Measurements from ENCODE around the gene FYN. TPM values are rescaled to one million over a fixed set of nuclear protein-coding genes. Genes with fewer than 3 reads are reported as not detected.

FYN gene
- polyA plus RNA-seq, 3 donors = 88.4 to 149 (median 114) TPM

GRCh38 chr6:111614833-111615582 lies 258.2 kb downstream of the FYN start:
- peaks cover 0 to 13% of the 10 kb centered on the region in 2 donors for H3K9me3 ChIP-seq (replicated peaks in 1 of 2; ENCODE audit: control insufficient read depth in 1 of 2, insufficient read depth in 1 of 2, low read length in 2 of 2)
- Mint-ChIP-seq H3K27me3 (ENCODE audit: low read depth in 3 of 3) (peaks cover 0 to 2% (median 0%) of the 10 kb centered on the region in 3 donors), H3K9me3 (peaks cover 0 to 10% (median 7%) of the 10 kb centered on the region in 7 donors), H3K36me3 (no peaks in the 10 kb centered on the region), H3K27ac (peak overlapping the region in 1 of 7 donors; percentile 34), H3K4me1 (peaks cover 18% of the 10 kb centered on the region), H3K4me3 (no peak overlapping the region)
- H2AFZ ChIP-seq (ENCODE audit: insufficient read depth, low read depth, low read length, poor library complexity, severe bottlenecking) = no peak overlapping the region
- H3K27ac ChIP-seq (ENCODE audit: low read depth in 1 of 2, low read length in 2 of 2) = no peak overlapping the region
- H3K4me1 ChIP-seq (ENCODE audit: control insufficient read depth in 1 of 2, insufficient read depth in 2 of 2, low read length in 2 of 2) = peaks cover 0 to 7% of the 10 kb centered on the region in 2 donors
- no peak overlapping the region for H3K4me3 ChIP-seq (replicated peaks in 1 of 3; ENCODE audit: low read depth in 2 of 3, low read length in 3 of 3)
- no peaks in the 10 kb centered on the region for H3K36me3 ChIP-seq (replicated peaks in 1 of 2; ENCODE audit: control insufficient read depth in 1 of 2, insufficient read depth in 2 of 2, low read length in 2 of 2)
- no peak overlapping the region for H3K9ac ChIP-seq (ENCODE audit: insufficient read depth, low read length, poor library complexity, severe bottlenecking)
- no peak for TF ChIP-seq CTCF (IDR thresholded peaks at IDR 0.05)
- H3K79me2 ChIP-seq (ENCODE audit: insufficient read depth, low read length) = no peaks in the 10 kb centered on the region
- no peaks in the 10 kb centered on the region for H4K20me1 ChIP-seq (ENCODE audit: insufficient read depth, low read length)
- intact Hi-C loops (cut with micrococcal nuclease) = no loop called here
- no peaks in the 10 kb centered on the region for H3K27me3 ChIP-seq (ENCODE audit: control insufficient read depth in 2 of 2, insufficient read depth in 2 of 2, low read length in 2 of 2)
- H3K4me2 ChIP-seq (replicated peaks; ENCODE audit: extremely low read depth, low read length, poor library complexity, severe bottlenecking) = no peak overlapping the region
- 55% methylated on average over 10 of the region's 12 CpGs for whole genome bisulfite sequencing (ENCODE audit: insufficient coverage)
- no peak for DNase-seq

GRCh38 chr6:111612379-111612778 lies 260.9 kb downstream of the FYN start:
- no peak for DNase-seq
- H3K27me3 ChIP-seq (ENCODE audit: control insufficient read depth in 2 of 2, insufficient read depth in 2 of 2, low read length in 2 of 2) = no peaks in the 10 kb centered on the region
- Mint-ChIP-seq H3K27me3 (ENCODE audit: low read depth in 3 of 3) (peaks cover 0 to 2% (median 0%) of the 10 kb centered on the region in 3 donors), H3K4me1 (peaks cover 17% of the 10 kb centered on the region), H3K9me3 (peaks cover 0 to 10% (median 7%) of the 10 kb centered on the region in 7 donors), H3K36me3 (no peaks in the 10 kb centered on the region), H3K4me3 (no peak overlapping the region), H3K27ac (peak overlapping the region in 1 of 7 donors; percentile 7)
- H3K4me1 ChIP-seq (ENCODE audit: control insufficient read depth in 1 of 2, insufficient read depth in 2 of 2, low read length in 2 of 2) = peaks cover under 1 to 7% of the 10 kb centered on the region in 2 donors
- no peak overlapping the region for H3K4me3 ChIP-seq (replicated peaks in 1 of 3; ENCODE audit: low read depth in 2 of 3, low read length in 3 of 3)
- H3K79me2 ChIP-seq (ENCODE audit: insufficient read depth, low read length) = no peaks in the 10 kb centered on the region
- WGBS (ENCODE audit: insufficient coverage) = no CpG with 5 or more reads among the region's 3 CpGs
- no peak overlapping the region for H3K4me2 ChIP-seq (replicated peaks; ENCODE audit: extremely low read depth, low read length, poor library complexity, severe bottlenecking)
- no peak overlapping the region for H3K27ac ChIP-seq (ENCODE audit: low read depth in 1 of 2, low read length in 2 of 2)
- no peaks in the 10 kb centered on the region for H4K20me1 ChIP-seq (ENCODE audit: insufficient read depth, low read length)
- no peak for TF ChIP-seq CTCF (IDR thresholded peaks at IDR 0.05)
- no peaks in the 10 kb centered on the region for H3K36me3 ChIP-seq (replicated peaks in 1 of 2; ENCODE audit: control insufficient read depth in 1 of 2, insufficient read depth in 2 of 2, low read length in 2 of 2)
- H3K9ac ChIP-seq (ENCODE audit: insufficient read depth, low read length, poor library complexity, severe bottlenecking) = no peak overlapping the region
- intact Hi-C loops (cut with micrococcal nuclease) = no loop called here
- H2AFZ ChIP-seq (ENCODE audit: insufficient read depth, low read depth, low read length, poor library complexity, severe bottlenecking) = no peak overlapping the region
- H3K9me3 ChIP-seq (replicated peaks in 1 of 2; ENCODE audit: control insufficient read depth in 1 of 2, insufficient read depth in 1 of 2, low read length in 2 of 2) = peaks cover 0 to 13% of the 10 kb centered on the region in 2 donors

Measured in CD14-positive monocyte (primary cell).